GM18517 (cell line): Measurements from ENCODE around the gene CCDC88B.
"Not testable (repeated sequence)": the region's sequence is repeated elsewhere in the genome, so short reads cannot be mapped to it uniquely, and the experiment has no call there.

Source experiments
- ATAC-seq: cut with Tn5 transposase; IDR thresholded peaks from one replicate; pipeline ENCODE4 v1.9.1; 2021; ENCODE audit warnings: mild to moderate bottlenecking, moderate library complexity; ENCODE audit not compliant: unreplicated experiment

Gene CCDC88B

GRCh38 chr11:64321533-64321932, 18.5 kb upstream of the CCDC88B start:
- no peak for ATAC-seq

- ATAC-seq = no peak
Observed at GRCh38 chr11:64322925-64323260, 17.1 kb upstream of the CCDC88B start.

GRCh38 chr11:64323373-64323772, 16.6 kb upstream of the CCDC88B start:
- no peak for ATAC-seq

DNA sequence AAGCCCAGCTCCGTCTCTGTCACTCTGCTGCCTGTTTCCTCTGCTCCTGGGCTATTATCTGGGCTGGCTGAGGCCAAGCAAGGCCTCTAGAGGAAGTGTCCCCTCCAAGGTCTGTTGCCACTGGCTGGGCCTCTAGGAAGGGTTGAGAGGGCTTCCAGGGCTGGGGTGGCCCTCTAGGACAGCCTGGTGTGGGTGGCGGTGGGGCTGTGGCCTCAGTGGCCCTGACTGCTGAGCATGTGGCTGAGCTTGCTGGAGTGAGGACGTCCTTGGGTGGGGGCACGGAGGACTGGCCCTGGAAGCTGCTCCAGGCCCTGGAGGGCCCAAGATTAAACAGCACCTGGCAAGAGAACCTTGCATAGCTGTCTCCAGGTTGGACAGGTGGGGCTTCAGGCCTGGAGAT, 16.0 kb upstream of the CCDC88B start:
- ATAC-seq = not testable (repeated sequence)

DNA sequence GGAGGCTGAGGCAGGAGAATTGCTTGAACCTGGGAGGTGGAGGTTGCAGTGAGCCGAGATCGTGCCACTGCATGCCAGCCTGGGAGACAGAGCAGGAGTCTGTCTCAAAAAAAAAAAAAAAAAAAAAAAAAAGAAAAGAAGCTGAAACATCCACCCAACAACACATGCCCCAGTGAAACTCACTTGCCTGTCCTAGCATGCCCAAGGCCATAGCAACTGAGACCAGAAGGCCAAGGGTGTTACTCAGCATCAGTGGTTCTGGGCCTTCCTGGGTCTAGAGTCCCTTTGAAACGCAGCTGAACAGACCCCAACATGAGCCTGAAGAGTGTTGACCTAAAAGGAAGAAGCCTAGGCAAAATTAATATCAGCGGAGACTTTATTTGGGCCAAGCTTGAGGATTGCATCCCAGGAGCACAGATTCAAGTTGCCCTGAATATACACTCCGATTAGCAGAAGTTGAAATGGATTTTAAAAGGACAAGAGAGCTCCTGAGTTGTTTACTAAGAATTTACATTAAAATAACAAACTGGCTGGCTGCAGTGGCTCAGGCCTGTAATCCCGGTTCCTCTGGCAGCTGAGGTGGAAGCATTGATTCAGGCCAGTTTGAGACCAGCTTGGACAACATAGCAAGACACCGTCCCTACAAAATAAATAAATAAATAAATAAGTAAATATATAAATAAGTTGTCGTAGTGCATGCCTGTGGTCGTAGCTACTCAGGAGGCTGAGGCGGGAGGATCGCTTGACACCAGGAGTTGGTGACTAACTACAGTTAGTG, 15.1 kb upstream of the CCDC88B start:
- ATAC-seq = no peak

GRCh38 chr11:64327375-64327774, 12.6 kb upstream of the CCDC88B start:
- ATAC-seq = no peak

GRCh38 chr11:64327993-64328392, 12.0 kb upstream of the CCDC88B start:
- no peak for ATAC-seq

DNA sequence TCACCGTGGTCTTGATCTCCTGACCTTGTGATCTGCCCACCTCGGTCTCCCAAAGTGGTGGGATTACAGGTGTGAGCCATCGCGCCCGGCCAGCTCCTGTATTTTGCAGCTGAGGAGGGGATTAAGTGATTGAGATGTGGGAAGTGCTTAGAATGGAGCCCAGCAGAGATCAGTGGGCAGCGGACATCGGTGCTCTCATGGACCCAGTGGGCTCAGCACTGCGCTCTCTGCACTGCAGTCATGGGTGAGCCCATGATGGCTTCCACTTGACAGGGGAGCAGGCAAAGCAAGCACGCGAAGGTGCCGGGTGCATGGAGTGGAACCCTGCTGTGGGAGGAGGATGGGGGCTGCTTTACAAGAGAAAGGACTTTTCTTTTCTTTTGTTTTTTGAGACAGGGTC, 9.1 kb upstream of the CCDC88B start:
- ATAC-seq = no peak

- peak; percentile 37 for ATAC-seq
Observed at GRCh38 chr11:64331569-64332371, 8.2 kb upstream of the CCDC88B start.

DNA sequence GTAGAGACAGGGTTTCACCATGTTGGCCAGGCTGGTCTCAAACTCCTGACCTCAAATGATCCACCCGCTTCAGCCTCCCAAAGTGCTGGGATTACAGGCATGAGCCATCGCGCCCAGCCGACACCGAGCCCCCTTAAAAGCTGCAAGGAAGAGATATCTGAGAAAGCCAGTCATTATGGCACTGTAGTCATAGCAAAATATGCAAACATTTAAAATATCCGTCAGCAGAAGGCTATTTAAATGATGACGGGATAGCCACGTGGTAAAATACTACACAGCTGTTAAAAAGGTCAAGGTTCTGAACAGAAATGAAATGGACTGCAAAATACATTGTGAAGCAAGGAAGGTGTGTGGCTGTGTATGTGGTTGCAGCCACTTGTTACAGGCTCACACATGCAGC, 6.4 kb upstream of the CCDC88B start:
- ATAC-seq = no peak

DNA sequence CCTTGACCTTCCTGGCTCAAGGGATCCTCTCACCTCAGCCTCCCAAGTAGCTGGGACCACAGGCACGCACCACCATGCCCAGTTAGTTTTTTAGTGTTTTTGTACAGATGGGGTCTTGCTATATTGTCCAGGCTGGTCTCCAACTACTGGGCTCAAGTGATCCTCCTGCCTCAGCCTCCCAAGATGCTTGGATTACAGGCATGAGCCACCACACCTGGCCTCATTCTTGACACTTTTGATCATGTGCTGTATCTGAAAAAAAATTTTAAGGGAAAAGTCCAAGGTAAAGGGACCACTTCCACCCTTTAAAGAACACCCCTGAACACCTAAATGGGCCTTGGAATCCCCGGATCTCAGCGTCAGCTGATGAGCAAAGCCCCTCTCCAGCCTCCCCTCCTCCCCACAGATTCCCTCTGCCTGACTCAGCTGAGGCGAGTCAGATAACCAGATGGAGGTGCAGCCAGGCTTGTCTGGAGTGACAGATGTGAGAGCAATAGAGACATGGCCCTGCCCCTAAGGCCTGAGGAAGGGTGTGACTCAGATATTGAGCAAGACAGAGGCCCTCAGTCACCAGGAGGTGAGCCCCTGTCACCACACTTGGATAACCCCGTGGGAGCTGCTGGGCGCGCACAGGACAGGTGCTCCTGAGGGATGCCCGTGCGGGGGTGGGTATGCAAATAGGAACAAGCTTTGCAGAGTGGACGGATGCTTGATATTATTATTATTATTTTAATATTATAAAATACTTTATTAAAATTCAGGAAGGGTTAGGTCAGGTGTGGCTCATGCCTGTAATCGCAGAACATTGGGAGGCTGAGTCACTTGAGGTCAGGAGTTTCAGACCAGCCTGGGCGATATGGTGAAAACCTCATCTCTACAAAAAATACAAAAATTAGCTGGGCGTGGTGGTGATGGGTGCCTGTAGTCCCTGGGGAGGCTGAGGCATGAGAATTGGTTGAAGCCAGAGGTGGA, 5.0 kb upstream of the CCDC88B start:
- peak; percentile 78 for ATAC-seq

DNA sequence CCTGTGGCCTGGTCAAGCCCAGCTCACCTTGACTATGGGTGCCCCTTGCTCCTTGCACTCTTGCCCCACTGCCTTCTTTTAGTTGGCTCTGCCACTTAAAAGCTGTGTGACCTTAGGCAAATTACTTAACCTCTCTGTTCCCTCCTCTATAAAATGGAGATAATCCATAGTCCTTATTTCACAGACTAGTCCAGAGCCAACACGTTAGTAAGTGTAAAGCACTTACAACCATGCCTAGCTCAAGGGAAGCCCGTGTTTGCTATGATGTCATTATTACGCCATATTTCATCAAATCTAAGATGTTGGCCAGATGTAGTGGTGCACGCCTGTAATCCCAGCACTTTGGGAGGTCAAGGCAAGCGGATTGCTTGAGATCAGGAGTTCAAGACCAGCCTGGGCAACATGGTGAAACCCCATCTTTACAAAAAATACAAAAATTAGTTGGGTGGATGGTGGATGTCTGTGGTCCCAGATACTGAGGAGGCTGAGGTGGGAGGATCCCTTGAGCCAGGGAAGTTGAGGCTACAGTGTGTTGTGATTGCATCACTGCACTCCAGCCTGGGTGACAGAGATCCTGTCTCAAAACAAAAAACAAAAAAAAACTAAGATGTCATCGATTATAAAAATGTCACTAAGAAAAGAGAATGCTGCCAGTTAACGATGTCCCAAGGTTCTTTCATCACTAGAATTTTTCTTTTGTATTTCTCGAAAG, 2.3 kb upstream of the CCDC88B start:
- ATAC-seq = no peak

- ATAC-seq = no peak
Observed at GRCh38 chr11:64338716-64339115, 1.3 kb upstream of the CCDC88B start.

DNA sequence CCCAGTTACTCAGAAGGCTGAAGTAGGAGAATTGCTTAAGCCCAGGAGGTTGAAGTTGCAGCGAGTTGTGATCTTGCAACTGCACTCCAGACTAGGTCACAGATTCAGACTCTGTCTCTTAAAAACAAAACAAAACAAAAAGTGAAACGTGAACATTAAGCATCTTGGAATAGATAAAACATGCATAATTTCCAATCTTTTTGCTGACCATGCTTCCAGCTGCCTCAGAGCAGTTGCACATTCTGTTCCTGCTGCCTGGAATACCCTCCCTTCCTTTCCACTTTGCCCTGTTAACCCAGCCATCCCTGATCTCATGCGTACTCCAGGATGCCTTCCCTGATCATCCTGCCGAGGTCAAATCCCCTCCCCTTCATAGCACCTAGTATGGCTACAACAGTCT, 718 bp upstream of the CCDC88B start:
- no peak for ATAC-seq

DNA sequence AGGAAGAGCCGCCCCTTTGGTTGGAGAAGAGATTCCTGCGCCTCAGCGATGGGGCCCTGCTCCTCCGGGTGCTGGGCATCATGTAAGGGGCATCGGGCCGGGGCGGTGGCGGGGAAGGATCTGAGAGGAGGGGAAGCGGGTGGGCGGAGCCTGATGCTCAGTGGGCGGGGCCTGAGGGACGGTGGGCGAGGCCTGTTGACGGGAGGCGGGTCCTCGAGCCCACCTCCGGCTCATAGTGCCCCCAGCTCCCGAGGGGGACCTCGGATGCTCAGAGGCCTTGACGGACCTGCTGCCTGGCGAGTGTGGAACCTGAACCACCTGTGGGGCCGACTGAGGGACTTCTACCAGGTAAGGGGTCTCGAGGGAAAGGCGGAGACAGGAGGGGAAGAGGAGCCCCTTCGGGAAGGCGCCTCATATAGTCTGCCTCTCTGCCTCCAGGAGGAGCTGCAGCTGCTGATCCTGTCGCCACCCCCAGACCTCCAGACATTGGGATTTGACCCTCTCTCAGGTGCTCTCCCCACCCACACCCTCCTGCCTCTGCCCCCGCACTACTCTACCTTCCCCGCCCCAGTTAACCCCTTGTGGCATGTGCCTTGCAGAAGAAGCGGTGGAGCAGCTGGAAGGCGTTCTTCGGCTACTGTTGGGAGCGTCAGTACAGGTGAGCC, 799 bp downstream of the CCDC88B start:
- no peak for ATAC-seq

DNA sequence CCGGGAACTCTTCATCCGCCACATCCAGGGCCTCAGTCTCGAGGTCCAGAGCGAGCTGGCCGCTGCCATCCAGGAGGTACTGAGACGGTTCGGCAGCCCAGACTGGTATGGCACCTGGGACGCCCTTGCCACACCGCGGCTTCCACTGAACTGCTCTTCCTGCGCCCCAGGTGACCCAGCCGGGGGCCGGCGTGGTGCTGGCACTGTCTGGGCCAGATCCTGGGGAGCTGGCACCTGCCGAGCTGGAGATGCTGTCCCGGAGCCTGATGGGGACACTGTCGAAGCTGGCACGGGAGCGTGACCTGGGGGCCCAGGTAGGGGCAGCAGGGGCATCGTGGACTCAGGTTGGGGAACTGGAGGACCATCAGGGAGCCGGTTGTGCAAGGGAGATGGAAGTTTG, 1.4 kb downstream of the CCDC88B start:
- ATAC-seq = no peak

GRCh38 chr11:64341851-64342791, 2.1 kb downstream of the CCDC88B start:
- no peak for ATAC-seq

- no peak for ATAC-seq
Observed at GRCh38 chr11:64342869-64343745, 3.1 kb downstream of the CCDC88B start.
